ENCODE measurements around the gene NFIA. TPM values are rescaled to one million over a fixed set of nuclear protein-coding genes. Genes with fewer than 3 reads are reported as not detected.
A peak's percentile ranks its signal among the peaks of the same experiment; 100 is the strongest.

The NFIA gene
- total RNA-seq, 1 experiment from 2014 or later = 4.6 TPM

GRCh38 chr1:61245696-61246400 is 163.5 kb downstream of the NFIA start:
- DNase-seq (ENCODE audit: low read depth) = no peak

- DNase-seq (ENCODE audit: low read depth) = no peak
These were observed 164.9 kb downstream of the NFIA start for GRCh38 chr1:61247051-61247825.

GRCh38 chr1:61247881-61248752 is 165.8 kb downstream of the NFIA start:
- no peak for DNase-seq (ENCODE audit: low read depth)

- no peak for DNase-seq (ENCODE audit: low read depth)
These were observed 168.6 kb downstream of the NFIA start for GRCh38 chr1:61250933-61251332.

GRCh38 chr1:61253059-61253735 is 170.8 kb downstream of the NFIA start:
- peak; percentile 55 for DNase-seq (ENCODE audit: low read depth)

GRCh38 chr1:61253912-61254633 is 171.7 kb downstream of the NFIA start:
- DNase-seq (ENCODE audit: low read depth) = no peak

GRCh38 chr1:61254634-61255357 is 172.4 kb downstream of the NFIA start:
- peak; percentile 34 for DNase-seq (ENCODE audit: low read depth)

GRCh38 chr1:61255358-61255703 is 173.0 kb downstream of the NFIA start:
- no peak for DNase-seq (ENCODE audit: low read depth)

GRCh38 chr1:61259379-61260148 is 177.2 kb downstream of the NFIA start:
- no peak for DNase-seq (ENCODE audit: low read depth)

- DNase-seq (ENCODE audit: low read depth) = no peak
These were observed 177.8 kb downstream of the NFIA start for GRCh38 chr1:61260171-61260570.

GRCh38 chr1:61261595-61261994 is 179.2 kb downstream of the NFIA start:
- DNase-seq (ENCODE audit: low read depth) = no peak

- DNase-seq (ENCODE audit: low read depth) = no peak
These were observed 181.8 kb downstream of the NFIA start for GRCh38 chr1:61263905-61264824.

- DNase-seq (ENCODE audit: low read depth) = no peak
These were observed 182.5 kb downstream of the NFIA start for GRCh38 chr1:61264825-61265242.

- DNase-seq (ENCODE audit: low read depth) = no peak
These were observed 183.3 kb downstream of the NFIA start for GRCh38 chr1:61265665-61266064.

- no peak for DNase-seq (ENCODE audit: low read depth)
These were observed 184.4 kb downstream of the NFIA start for GRCh38 chr1:61266738-61267137.

GRCh38 chr1:61268546-61269240 is 186.3 kb downstream of the NFIA start:
- no peak for DNase-seq (ENCODE audit: low read depth)

GRCh38 chr1:61269602-61270001 is 187.2 kb downstream of the NFIA start:
- DNase-seq (ENCODE audit: low read depth) = no peak

- DNase-seq (ENCODE audit: low read depth) = no peak
These were observed 187.7 kb downstream of the NFIA start for GRCh38 chr1:61270107-61270506.
